Sciatic nerve (tissue), 2 donors: ENCODE measurements around the gene MSH5. TPM values are rescaled to one million over a fixed set of nuclear protein-coding genes. Genes with fewer than 3 reads are reported as not detected.

Source experiments
- ATAC-seq: fragments of 200-7000 bp; cut with Tn5 transposase; one replicate; pipeline ENCODE4 v1.9.1; 2020; ENCODE audit warnings: mild to moderate bottlenecking, moderate library complexity
- DNase-seq: peaks from one replicate; pipeline ENCODE4 v3.0.0-alpha.2; 2020; ENCODE audit warnings: low spot score
- intact Hi-C: fragments of 100-400 bp; cut with DNase I; formaldehyde crosslinking; loops from one replicate; pipeline ENCODE4 v1.14.2; 2022
- total RNA-seq: library from RNA; stranded (reverse); fragmentation: NEBNext Ultra II Directional; extraction: Animal tissue kit (Norgen Biotek cat#: 25700); gene quantifications from one replicate; pipeline ENCODE4 v1.2.1, GENCODE V29; 2021
- donor health status: DM: no; HTN: no; CAD: no.
- donor health status: DM: no; HTN: no; CAD: no.

MSH5 gene
- total RNA-seq, 1 donor from 2014 or later = 21.2 TPM

DNA sequence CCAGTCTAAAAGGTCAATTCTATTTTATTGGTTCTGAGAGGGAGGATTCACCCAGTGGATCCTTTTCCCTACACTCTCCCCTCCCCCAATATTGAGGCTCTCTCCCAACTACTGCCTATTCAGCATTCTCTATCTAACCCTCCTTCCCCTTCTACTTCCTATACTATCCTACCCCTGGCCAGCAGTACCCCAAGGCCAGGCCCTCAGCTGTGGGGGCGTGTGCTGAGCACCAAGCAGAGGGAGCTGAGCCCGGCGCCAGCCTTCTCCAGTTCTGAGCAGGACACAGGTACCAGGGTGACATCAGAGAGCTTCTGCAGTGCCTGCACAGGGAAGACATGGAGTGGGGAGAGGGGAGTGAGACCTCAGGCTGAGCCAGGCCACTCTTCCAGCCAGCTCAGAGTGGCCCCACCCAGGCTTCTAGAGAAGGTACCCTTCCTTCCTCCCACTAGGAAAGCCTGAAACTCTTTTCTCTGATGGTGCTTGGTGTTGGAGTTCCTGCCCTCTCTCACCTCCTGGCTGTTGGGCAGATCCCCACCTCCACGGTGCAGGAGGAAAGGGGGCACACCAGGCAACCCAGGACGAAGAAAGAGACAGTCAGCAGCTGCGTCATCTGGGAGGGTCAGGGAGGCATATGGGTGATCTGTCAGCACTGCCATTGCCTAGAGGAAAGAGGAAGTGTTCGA, 12.6 kb upstream of the MSH5 start:
- intact Hi-C loops = loop anchor here (10.0 kb wide), 1 partner anchor 108 kb away; no protein-coding TSS in a partner anchor
- ATAC-seq (no peak), DNase-seq (no peak)

DNA sequence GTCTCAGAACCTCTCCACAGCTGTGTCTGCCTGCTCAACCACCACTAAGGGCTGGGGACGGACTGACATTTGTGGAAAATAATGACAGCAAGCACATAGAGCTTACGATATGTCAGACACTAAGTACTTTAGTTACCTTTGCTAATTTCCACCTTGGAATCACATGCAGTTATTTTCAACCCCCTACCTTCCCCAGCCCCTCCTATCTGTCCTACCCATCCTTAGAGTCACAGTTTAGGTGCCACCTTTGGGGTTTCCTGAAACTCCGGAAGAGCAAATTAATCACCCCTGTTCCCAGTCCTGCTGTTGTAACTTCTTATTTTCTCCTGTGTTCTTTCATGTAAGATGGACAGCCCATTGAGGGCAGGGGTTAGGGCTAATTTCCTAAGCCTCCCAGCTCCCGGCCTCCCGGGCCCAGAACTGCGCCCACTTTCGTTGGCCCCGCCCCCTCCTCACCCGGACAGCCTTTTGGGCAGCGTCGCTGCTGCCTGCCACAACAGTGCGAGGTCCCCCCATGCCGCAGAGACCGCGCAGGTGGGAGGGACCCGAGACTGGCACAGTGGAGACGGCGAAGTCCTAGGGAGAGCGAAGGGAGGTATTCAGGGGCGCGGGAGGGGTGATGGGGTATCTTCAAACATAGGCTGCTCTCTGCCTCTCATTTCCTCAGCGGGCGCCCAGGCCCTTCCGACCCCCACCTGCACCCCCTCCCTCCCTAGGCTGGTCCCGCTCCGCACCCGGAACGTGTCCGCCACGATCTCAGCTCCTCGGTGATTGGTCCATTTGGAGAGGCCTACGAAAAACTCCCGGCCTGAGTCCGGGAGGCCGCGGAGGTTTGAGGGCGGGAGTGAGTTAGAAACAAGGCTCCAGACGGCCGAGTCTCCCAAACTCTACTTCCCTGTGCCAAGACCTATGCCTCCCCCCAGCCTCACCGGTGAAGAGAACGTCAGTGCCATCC, 11.8 kb upstream of the MSH5 start:
- intact Hi-C loops = loop anchor here (10.0 kb wide), 1 partner anchor 107 kb away; no protein-coding TSS in a partner anchor
- ATAC-seq (no peak), DNase-seq (no peak)

- DNase-seq (no peak), ATAC-seq (peak; percentile 57)
- intact Hi-C loops = loop anchor here (10.0 kb wide), 1 partner anchor 106 kb away; no protein-coding TSS in a partner anchor
Observed at GRCh38 chr6:31728767-31729514, 10.9 kb upstream of the MSH5 start, which contains the start of gene DDAH2. Gene DDAH2, minus strand, starts transcription at chr6:31729299. Its CDS starts 138 bp downstream, at chr6:31729161.

DNA sequence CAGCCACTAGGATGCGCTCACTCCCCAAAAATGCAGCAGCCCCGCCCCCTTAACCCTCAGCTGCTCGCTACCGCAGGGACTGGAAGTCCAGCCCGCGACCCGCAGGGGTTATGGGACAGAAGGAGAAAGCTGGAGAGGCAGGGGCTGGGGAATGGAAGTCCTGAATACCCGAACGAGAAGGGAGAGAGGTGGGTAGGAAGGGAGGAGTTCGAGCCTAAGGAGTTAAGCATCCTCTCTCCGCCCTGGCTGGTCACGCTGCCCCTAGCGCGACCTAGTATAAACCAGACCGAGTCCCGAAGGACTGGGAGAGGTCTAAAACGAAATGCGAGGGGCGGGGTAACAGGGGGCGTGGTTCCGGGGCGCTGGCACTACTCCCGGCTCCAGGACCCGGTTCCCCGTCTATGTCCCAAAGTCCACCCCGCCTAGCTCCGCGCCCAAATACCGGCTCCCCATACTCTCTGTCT, 10.3 kb upstream of the MSH5 start:
- ATAC-seq (peak; percentile 94), DNase-seq (peak; percentile 98)
- intact Hi-C loops = loop anchor here (10.0 kb wide), 1 partner anchor 105 kb away; no protein-coding TSS in a partner anchor

GRCh38 chr6:31729979-31730630, 9.7 kb upstream of the MSH5 start:
- DNase-seq (peak; percentile 96), ATAC-seq (peak; percentile 91)
- intact Hi-C loops = loop anchor here (10.0 kb wide), 2 partner anchors 105 to 165 kb away; partner anchors contain the start of gene EHMT2

- no peak for DNase-seq
Observed at GRCh38 chr6:31730631-31731086, 9.1 kb upstream of the MSH5 start.

GRCh38 chr6:31732029-31732428, 7.8 kb upstream of the MSH5 start:
- ATAC-seq (no peak), DNase-seq (no peak)
- intact Hi-C loops = loop anchor here (10.0 kb wide), 1 partner anchor 163 kb away; the partner anchor contains the start of gene EHMT2

More at GRCh38 chr6:31730631-31731086, 9.1 kb upstream of the MSH5 start:
- no peak for ATAC-seq
- intact Hi-C loops = loop anchor here (10.0 kb wide), 1 partner anchor 164 kb away; the partner anchor contains the start of gene EHMT2

- DNase-seq (no peak), ATAC-seq (no peak)
- intact Hi-C loops = loop anchor here (10.0 kb wide), 1 partner anchor 161 kb away; the partner anchor contains the start of gene EHMT2
Observed at GRCh38 chr6:31733734-31734133, 6.1 kb upstream of the MSH5 start.

DNA sequence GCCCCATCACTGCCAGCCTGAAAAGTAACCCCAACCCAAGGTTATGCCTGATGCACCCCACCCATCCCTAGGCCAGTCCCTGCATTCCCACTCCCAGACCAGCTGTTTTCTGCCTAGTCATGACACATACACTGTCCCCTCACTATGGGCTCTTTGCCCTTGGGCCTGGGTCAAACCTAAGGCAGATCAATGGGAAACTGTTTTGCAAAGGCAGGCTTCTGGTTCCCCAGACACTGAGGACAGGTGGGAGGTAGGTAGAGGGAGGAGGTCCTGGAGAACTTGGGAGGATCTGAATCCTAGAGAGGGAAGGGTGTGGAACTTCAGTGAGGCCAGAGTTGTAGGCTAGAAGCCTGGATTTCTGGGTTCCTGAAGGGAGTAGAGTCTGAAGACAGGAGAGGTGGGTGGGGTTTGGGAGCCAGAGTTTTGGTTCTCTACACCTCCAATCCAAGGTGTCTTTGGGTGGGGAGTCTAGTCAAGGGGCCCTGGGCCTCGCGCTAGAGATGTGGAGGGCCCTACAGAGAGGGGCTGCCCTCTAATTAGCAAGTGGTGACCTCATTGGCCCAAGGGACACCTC, 5.5 kb upstream of the MSH5 start:
- DNase-seq (no peak), ATAC-seq (no peak)
- intact Hi-C loops = loop anchor here (10.0 kb wide), 1 partner anchor 160 kb away; the partner anchor contains the start of gene EHMT2

DNA sequence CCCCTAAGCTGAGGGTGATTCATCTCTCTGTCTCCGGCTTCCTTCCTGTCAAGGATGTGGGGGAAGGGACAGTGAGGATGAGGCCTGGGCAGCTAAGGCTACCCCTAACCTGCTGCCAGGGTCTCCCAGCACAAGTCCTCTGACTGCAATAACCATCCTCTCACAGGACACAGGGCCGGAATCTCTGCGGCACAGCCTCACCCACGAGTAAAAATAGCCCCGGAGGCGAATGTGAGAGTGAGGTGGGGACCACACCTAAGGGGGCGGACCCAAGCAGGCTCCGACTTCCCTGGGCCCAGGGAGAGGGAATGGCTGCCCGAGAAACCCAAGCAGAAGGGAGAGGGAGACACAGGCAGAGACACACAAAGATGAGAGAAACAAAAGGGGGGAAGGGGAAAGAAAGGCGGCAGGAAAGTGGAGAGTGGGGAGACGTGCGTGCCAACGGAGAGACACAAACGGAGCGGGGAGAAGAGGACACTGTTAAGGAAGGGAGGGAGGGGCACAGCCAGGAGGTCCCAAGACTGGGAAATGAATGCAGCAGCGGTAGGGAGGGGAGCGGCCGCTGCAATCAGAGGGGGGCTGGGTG, 4.9 kb upstream of the MSH5 start:
- ATAC-seq = no peak
- no peak for DNase-seq
- intact Hi-C loops = loop anchor here (10.0 kb wide), 1 partner anchor 160 kb away; the partner anchor contains the start of gene EHMT2

GRCh38 chr6:31736021-31736767, 3.6 kb upstream of the MSH5 start, which contains the start of gene CLIC1:
Gene CLIC1, minus strand, starts transcription at chr6:31736530. Its CDS starts 230 bp downstream, at chr6:31736300.
- ATAC-seq = peak; percentile 81
- peak; percentile 93 for DNase-seq
- intact Hi-C loops = loop anchor here (10.0 kb wide), 1 partner anchor 159 kb away; the partner anchor contains the start of gene EHMT2

DNA sequence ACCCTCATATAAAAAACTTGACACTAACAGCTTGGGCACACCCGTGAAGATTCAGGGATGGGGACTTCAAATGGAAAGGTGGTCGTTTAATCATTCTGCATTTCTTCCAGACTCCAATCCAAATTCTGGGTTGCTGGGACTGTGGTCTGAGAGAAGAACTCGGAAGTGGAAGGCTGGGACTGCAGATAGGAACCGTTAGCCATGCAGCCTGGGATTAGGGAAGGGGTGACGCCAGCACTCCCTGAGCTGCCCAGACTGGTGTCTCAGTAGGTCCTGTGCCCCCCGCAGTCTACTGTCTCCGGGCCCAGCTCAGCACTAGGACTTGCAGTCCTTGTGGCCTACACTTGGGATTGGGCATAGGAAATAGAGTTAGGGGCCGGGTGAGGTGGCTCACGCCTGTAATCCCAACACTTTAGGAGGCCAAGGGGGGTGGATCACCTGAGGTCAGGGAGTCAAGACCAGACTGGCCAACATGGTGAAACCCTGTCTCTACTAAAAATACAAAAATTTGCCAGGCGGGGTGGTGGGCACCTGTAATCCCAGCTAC, 3.0 kb upstream of the MSH5 start:
- DNase-seq (no peak), ATAC-seq (no peak)
- intact Hi-C loops = loop anchor here (10.0 kb wide), 1 partner anchor 158 kb away; the partner anchor contains the start of gene EHMT2

DNA sequence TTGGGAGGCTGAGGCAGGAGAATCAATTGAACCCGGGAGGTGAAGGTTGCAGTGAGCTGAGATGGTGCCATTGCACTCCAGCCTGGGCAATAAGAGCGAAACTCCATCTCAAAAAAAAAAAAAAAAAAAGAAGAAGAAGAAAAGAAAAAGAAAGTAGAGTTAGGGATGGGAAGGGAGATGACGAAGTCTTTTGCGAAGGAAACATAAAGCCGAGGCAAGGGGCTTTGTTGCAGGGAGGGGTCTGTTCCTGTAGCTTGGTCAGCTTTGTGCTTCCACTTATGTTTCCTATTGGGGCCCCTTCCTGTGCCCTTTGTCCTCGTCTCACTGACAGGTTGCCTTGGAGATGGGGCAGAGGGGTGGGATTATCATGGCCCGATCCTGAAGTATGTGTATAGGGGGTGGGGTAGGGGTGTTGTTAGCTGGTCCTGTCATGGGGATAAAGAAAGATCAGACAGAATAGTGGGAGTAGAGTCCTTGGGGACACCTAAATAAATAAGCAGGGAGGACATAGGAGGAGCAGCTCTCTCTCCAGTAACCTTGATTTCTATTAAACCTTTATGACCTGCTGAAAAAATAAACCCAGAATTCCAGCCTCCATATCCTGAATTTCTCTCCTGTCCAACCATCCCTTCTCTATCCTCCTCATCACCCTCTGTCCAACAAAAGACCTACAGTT, 2.4 kb upstream of the MSH5 start:
- ATAC-seq (no peak), DNase-seq (no peak)
- intact Hi-C loops = loop anchor here (10.0 kb wide), 1 partner anchor 157 kb away; the partner anchor contains the start of gene EHMT2

DNA sequence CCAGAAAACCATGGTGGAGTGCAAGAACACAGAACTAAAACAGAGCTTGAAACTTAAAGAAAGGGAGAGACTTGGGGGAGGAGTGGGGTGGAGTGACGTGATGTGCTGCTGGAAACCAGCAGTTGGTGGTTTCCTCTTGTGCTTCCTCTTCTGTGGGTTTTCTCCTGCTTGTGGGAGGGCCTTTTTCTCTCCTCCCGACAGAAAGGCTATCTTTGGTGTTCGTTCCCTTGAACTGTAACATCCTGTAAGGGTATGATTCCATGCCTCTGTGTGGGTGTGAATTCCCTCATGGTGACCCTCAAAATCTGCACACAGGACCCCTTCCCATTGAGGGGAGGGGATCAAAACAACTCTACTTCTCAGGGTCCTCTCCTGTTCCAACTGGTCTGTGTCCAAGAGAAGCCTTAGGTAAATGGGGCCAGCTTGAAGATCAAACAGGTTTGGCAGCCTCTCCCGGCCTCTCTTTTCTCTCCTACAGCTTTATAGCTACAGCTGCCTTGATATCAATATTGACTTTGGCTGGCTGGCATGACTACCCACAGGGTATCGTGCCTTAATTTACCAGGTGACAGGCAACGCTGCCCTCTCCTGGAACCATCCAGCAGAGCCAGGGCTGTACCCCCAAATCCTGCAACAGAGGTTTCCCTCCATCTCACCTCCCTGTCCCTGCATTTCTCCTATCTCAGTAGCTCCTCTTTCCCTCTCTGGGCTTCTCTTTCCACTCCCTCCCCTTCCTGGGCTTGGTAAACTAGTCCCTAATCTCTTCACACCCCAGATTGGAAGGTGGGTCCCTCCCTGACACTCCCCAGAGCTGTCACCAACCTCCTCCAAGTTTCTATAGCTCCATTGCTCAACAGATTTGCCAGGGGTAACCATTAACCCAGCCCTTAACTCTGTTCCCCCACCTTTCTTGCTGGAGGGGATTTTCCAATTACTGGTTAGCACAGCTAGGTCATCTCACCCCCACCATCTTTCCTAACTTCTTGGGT, 1.5 kb upstream of the MSH5 start:
- DNase-seq = no peak
- ATAC-seq = peak; percentile 7
- intact Hi-C loops = loop anchor here (10.0 kb wide), 1 partner anchor 157 kb away; the partner anchor contains the start of gene EHMT2
